ENCODE measurements around the gene RNU4-1.

Gene RNU4-1

DNA sequence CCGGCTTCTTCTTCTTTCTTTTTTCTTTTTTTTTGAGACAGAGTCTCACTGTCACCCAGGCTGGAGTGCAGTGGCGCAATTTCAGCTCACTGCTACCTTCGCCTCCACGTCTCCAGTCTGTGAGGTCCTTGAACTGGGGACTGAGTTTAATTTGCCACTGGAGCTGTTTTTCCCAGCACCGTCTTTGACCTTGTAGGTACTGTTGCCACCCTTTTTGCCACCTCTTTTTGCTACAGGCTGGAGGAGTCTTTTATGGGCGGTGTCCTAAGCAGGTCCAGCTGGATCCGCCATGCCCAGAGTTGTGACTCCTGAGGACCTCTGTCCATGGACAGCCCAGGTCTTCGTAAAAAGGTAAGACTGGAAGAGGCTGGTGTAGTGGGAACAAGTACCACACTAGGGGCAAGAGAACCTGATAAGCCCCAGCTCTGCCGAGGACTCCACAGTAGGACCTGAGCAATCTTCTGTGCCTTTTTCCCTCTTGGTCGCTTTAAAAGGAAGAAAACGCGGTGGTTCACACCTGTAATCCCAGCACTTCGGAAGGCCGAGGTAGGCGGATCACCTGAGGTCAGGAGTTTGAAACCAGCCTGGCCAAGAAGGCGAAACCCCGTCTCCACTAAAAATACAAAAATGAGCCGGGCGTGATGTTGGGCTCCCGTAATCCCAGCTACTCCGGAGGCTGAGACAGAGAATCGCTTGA is 2.3 kb downstream of the RNU4-1 start:
- DNase-seq (ENCODE audit: low read depth in 1 of 2, low spot score in 1 of 2) = peak in 1 of 2 donors; percentile 11

DNA sequence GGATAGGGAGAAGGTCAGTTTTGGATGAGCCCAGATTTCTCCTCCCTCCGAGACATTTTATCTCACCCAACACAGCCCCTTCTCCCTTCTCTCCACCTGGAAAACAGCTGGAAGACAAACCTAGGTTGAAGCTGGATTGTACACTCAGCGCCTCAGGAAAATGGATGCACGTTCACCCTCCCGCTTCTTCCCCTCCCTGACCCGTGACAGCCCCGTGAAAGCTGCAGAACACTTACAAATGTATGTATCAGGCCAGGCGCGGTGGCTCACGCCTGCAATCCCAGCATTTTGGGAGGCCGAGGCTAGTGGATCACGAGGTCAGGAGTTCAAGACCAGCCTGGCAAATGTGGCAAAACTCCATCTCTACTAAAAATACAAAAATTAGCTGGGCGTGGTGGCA is 5.5 kb downstream of the RNU4-1 start:
- DNase-seq (ENCODE audit: low read depth in 1 of 2, low spot score in 1 of 2) = no peak

DNA sequence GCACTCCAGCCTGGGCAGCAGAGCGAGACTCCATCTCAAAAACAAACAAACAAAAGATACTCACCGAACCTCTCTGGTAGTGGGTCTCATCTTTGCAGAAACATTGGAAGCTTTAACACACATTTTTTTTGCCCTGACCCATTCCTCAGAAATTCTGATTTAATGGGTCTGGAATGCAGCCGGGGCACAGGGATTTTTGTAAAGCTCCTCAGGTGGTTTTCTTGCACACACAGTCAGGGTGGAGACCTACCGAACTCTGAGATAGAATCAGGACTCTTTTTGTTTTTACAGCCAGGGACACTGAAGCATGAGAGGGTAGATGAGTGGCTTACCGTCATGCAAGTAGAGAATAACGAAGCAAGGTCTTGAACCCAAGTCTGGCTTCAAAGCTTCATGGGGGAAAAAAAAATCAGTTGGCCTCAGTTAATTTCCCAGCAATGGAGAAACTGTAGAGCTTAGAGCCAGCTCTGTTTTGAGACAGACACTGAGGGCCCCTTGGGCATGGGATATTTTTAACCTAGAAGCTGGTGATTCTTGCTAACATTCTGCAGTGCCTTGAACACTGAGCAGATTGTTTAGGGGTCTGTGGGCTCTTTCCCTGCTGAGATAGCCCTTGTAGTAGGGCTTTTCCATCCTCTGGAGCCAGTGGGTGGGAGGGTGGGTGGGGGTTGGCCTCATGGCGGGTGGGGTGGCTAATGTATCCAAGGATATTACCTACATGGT is 6.1 kb downstream of the RNU4-1 start:
- DNase-seq (ENCODE audit: low read depth in 1 of 2, low spot score in 1 of 2) = no peak

DNA sequence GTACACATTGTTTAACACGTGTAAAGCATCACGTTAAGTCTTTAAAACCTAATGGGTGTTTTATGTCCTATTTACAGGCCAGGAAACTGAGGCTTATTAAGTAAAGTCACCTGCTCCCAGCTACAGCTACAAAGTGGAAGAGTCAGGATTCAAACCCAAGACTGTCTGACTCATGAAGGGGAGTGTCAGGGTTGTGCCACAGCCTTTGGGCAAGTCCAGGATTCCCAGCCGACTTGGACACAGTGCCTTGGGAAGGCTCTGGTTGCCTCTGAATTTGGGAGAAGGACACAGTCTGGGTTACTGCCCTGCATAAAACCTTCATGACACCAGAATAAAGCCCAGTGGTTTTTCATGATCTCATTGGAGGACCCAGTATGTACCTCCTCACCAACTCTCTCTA is 8.7 kb downstream of the RNU4-1 start:
- DNase-seq (ENCODE audit: low read depth in 1 of 2, low spot score in 1 of 2) = no peak

DNA sequence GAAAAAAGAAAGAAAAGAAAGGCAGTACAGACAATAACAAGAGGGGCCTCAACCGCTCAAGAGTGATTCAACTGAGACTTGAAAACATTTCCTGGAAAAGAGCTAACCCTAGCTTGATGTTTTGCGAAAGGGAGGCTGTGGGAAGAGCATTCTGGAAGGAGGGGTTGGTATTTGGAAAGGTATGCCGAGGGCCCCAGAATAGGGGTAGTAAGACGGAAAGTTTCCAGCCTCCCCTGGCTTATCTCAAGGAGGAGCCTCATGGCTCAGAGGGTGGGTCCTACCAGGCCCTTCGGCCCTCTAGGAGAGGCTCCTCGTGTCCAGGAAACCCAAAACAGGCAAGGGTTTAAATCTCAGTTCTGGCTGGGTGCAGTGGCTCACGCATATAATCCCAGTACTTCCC is 9.7 kb downstream of the RNU4-1 start:
- DNase-seq (ENCODE audit: low read depth in 1 of 2, low spot score in 1 of 2) = no peak

DNA sequence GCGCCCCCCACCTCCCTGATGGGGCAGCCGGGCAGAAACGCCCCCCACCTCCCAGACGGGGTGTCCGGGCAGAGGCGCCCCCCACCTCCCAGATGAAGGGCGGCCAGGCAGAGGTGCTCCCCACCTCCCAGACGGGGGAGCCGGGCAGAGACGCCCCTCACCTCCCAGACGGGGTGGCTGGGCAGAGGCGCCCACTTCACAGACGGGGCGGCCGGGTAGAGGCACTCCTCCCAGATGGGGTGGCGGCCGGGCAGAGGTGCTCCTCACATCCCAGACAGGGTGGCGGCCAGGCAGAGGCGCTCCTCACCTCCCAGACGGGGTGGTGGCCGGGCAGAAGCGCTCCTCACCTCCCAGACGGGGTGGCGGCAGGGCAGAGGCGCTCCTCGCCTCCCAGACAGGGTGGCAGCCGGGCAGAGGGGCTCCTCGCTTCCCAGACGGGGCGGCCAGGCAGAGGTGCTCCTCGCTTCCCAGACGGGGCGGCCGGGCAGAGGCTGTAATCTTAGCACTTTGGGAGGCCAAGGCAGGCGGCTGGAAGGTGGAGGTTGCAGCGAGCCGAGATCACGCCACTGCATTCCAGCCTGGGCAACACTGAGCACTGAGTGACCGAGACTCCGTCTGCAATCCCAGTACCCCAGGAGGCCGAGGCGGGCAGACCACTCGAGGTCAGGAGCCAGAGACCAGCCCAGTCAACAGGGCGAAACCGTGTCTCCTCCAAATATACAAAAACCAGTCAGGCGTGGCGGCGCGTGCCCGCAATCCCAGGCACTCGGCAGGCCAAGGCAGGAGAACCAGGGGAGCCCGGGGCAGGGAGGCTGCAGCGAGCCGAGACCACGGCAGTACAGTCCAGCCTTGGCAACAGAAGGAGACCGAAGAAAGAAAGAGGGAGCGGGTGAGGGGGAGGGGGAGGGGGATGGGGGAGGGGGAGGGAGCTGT is 14.6 kb downstream of the RNU4-1 start:
- DNase-seq (ENCODE audit: low read depth in 1 of 2, low spot score in 1 of 2) = no peak

DNA sequence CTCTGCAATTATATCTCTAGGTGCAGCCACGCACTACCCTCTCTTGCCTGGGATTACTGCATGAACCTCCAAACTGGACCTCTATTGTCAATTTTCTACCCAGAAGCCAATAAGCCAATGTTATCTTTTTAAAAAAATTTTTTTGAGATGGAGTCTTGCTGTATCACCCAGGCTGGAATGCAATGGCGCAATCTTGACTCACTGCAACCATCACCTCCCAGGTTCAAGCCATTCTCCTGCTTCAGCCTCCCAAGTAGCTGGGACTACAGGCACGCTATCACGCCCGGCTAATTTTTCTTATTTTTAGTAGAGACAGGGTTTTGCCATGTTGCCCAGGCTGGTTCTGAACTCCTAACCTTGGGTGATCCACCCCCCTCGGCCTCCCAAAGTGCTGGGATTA is 16.3 kb downstream of the RNU4-1 start:
- DNase-seq (ENCODE audit: low read depth in 1 of 2, low spot score in 1 of 2) = no peak

DNA sequence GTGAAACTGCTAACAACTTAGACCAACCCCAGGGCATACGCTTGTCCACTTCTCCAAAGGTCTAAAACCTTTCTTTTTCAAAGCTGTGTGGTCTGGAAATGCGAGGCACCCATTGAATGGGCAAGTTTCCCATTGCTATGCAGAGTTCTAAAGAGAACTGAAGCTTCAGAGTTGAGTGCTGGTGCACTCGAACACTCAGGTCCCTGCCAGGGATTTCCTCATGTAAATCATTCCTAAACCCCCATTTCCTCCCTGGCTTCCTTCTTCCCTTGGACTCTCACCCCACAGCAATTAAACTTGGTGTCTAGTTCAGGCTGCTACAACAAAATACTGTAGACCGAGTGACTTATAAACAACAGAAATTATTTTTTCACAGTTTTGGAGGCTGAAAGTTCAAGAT is 25.3 kb downstream of the RNU4-1 start:
- no peak for DNase-seq (ENCODE audit: low read depth in 1 of 2, low spot score in 1 of 2)

DNA sequence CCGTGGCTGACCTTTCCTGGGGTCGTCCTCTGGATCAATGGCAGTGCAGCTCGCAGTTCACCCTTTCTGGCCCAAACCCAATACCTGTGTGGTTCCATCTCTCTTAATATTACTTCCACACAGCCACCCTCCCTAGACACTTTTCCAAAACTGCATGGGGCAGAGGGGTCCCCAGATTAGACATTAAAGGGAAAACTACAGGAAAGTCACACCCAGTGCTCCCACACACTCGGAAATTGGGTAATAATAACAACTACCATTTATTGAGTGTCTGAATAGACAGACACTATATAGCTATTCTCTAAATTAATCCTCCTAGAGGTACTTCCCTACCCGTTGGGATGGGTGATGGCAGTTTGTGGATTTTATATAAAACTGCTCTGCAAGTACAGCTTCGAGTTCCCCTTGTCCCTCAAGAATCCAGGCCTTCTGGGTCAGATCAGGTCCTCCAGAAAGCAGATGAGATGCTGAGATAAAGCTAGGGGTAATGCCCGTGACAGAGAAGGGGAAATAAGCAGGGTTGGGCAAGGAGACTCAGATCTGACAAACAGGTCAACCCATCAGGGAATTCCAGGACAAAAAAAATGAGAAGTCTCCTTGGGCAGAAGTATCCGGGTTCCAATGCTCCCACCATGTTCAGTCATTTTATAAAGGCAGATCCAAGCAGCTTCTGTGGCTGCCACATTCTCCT is 26.7 kb downstream of the RNU4-1 start:
- DNase-seq (ENCODE audit: low read depth in 1 of 2, low spot score in 1 of 2) = no peak

DNA sequence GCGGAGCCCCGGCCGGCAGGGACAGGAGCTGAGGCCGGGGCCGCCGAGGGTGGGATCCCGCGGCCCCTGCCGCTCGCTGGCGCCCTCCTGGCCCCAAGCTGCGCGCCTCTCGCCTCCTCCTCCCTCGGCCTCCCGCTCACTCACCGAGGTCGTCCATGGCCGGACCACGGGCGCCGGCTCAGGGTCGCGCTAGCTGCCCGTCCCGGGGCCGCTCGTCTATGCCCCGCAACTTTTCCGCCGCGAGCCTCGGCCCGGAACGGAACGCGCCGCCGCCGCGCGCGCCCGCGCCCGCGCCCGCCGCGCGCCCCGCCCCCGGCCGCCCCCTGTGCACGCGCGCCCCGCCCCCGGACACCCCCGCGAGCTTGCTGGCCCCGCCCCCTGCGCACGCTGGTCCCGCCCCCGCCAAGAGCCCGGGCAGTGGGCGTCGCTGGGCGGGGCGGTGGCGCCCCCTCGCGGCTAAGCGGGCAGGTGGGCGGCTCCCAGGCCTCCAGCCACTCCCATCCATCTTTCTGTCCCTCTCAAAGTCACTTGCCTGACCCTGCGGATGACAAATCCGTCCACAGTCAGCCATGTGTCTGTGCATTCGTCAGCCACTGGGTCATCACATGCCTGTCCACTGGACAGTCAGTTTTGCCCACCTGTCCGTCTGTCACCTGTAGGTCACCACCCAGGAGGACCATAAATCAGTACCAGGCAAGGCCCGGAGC is 27.4 kb downstream of the RNU4-1 start, which contains the start of gene PXN:
Gene PXN (minus strand): TSS at position 258 of the 707 bp plus-strand sequence. CDS start 101 bp downstream, at position 157.
- DNase-seq (ENCODE audit: low read depth in 1 of 2, low spot score in 1 of 2) = peak; percentile 88 to 93

DNA sequence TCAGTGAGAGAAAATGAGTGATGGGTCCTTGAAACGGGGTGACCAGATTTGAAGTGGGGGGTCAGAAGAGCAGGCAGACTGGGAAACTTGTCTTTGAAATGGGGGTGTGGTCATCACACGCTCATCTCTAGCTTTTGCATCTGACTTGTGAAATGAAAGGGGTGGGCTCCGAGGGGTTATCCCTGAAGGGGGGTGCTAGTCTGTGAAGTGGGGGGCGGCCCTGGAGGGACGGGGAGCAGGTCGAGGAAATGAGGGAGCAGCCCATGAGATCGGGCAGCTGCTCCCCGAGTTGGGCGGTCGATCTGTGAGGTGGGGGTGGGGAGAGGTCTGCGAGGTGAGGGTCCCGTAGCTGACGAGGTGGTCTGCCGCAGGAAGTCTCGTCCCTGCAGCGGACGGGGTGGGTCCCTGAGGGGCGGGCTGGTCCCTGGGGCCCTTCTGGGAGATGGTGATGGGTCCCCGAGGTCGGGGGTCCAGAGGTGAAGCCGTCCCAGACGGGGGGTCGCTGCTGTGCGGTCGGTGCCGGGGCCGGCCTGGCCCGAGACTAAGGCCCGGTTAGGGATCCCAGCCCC is 28.0 kb downstream of the RNU4-1 start:
- no peak for DNase-seq (ENCODE audit: low read depth in 1 of 2, low spot score in 1 of 2)

DNA sequence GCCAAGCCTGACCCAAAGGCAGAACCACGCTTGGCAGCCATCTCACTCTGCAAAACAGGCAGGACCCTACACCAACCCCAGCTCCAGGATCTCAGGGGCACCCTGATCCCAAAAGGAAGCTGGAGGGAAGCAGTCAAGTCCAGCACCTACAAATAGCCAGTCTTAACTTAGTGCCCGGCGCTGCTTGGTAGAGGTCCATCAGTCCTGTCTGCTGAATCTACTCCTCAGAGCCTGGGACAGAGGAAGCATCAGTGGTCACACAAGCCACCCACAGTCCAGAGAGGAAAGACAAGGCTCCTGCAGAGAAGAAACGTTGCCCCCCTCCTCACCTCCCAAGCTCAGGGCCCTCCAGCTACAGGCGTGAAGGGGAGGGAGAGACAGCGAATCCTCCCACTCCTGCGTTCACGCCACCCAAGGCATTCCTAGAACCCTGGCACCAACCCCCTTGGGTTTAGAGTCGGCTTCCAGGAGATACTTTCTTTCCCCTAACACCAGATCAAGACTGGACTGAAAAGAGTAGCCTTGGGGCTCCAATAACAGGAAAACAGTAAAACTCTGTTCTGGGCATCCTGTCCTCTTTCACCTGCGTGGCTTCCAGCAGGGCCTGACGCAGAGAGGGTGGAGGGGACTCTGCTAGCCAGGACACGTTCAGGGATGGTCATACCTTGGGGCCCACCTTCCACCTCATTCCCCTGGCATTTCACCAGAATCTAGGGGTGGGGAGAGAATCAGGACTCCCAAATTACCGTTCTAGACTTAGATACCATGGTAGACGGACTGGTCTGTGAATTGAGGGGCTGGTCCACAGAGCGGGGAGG is 28.7 kb downstream of the RNU4-1 start:
- no peak for DNase-seq (ENCODE audit: low read depth in 1 of 2, low spot score in 1 of 2)

DNA sequence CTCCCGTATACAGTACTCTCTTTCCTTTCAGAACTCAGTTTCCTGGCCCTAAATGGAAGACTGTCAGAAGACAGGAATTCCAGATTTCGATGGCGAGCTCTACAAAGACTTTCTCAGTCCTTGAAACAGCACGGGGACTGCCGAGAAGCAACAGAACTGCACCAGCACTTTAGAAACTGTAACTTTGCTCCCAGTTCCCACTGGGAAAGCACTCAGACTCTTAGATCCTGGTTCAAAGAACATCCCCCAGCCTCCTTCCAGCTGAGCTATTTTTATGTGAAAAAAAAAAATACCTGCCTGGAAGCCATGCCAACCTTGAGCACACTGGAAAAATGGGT is 29.3 kb downstream of the RNU4-1 start:
- no peak for DNase-seq (ENCODE audit: low read depth in 1 of 2, low spot score in 1 of 2)

DNA sequence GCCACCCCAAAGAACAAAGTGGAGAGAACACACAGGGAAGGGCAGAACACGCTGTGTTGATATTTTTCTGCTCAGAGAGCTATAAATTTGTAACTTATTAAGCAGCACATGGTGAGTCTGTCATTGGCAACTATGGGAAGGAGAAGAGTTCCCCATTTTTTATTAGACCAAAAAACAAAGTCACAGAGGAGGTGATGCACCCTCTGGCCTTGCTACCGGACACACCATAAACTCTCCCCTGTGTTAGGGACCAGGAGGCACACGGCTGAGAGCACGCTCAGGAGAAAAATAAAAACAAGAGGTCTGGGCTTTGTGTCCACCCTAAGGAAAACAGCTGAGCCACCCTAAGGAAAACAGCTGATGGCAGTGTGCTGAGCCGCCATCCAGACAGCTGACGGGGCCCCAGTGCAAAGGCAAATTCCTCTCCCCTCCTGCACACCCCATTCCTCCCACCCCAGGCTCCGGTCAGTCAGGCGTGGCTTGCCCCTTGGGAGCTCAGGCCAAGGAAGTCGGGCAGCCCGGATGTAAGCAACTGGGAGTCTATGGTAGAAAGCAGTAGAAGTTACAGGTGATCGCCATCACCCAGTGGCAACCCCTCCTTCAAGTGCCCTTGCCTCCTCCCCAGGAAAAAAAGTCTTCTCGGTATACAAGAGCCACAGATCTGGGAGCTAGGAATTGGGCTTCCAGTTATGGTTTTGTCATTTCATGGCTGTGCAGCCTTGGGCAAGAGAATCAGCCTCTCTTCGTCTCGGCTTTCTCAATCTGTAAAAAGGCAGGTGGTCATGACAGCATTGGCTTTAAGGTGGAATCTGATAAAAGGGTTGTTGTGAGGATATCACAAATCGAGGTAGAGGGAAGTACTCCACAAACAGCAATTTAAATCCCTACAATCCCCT is 29.9 kb downstream of the RNU4-1 start:
- no peak for DNase-seq (ENCODE audit: low read depth in 1 of 2, low spot score in 1 of 2)

DNA sequence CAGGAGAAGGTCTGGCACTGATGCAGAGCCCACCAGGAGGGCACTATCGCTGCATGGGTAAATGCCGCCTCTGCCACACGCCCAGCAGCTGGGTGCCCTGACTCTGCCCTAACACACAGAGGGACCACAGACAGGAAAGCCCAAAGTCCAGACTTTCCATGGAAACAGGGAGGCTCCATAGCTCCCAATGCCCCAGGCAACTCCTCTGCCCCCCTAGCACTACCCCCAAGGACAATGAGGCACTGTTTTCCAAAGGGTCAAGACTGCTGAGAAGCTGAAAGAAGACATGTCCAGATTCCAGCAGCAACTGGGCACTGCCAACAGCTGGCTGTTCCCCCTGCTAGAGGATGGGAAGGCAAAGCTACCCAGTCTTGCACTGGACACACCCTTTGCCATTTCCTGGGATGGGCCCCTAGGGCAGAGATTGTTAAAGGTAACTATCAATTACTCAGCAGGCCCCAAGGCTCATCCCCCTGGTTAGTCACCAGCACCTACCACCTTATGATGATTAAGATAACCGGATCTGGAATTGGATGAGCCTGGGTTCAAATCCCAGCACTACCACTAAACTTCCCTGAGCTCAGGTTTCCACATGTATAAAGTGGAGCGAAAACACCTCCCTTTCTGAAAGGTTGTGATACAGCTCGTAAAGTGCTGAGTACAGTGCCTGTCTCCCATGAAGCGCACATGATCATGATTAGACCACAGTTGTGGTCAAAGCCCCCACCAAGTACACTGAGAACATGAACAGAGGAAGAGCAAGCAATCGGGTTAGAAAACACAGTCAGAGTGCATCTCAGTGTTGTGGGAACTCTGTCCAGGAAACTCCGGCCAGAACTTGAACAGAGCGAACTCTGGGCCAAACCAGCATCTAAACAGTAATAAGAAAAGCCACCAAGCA is 30.8 kb downstream of the RNU4-1 start:
- DNase-seq (ENCODE audit: low read depth in 1 of 2, low spot score in 1 of 2) = no peak

DNA sequence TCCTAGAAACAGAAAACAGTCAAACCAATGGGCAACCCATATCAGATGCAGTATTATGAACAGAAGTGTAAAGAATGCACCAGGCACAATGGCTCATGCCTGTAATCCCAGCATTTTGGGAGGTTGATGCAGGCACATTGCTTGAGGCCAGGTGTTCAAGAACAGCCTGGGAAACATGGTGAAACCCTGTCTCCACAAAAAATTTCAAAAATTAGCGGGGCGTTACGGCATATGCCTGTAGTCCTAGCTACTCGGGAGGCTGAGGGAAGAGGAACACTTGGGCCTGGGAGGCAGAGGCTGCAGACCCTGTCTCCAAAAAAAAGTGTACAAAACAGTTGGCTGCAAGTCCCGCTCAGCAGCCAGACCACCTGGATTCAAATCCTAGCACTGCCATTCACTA is 32.4 kb downstream of the RNU4-1 start:
- no peak for DNase-seq (ENCODE audit: low read depth in 1 of 2, low spot score in 1 of 2)

DNA sequence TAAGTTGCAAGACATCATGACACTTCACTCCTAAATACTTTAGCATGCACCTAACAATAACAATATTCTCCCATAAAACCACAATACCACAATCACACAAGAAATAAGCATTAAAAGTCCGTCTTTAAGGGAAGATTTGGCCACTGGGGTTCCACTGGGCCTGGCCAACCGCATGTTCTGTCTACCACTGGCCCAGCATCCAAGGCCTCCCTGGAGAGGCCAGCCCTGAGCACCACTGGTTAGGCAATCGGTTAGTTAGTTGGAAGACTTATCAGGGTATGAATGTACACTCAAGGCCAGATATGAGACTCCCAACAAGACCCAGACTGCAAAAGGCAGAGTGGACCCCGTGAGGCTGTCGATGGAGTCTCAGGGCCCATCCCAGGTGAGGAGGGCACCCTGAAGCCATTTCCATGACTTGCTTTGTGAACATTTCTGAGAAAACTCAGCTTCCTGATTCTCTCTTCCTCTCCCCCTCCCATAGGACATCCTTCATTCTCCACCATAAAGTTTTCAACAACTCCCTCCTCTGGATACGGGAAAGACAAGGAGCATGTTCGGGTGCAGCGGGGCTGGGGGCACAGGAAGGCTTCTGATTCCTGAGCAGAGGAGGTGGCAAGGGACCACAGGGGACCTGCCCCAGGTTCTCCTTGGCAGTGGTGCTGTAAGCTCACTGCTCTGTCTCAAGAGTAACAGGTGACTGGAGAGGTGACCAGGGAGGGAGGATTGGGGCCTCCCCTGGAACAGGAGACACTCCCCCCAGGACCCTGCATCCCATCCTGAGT is 33.4 kb downstream of the RNU4-1 start:
- DNase-seq (ENCODE audit: low read depth in 1 of 2, low spot score in 1 of 2) = no peak

Data from activated T-helper 1 cell treated with anti-CD3 and anti-CD28 coated beads, Interleukin-2, amount 50 U/mL, for 16 hours (primary cell).